Right lobe of liver (tissue), 4 donors: ENCODE results near the gene RPTOR.

Source experiments
- POLR2A ChIP-seq: fragments of 450-650 bp; IDR thresholded peaks from one replicate; pipeline ENCODE4 v1.6.1; 2017; ENCODE audit warnings: antibody characterized with exemption, mild to moderate bottlenecking
- TF ChIP-seq, protein P1 (sequence below), 4 donors: fragments of 200-600 bp in 3 of 4; fragments of 450-650 bp in 1 of 4; IDR thresholded peaks; one replicate each; pipeline versions ENCODE4 v1.5.1 to v1.8.0; 2016 to 2022; ENCODE audit warnings: antibody characterized with exemption in 4 of 4, mild to moderate bottlenecking in 2 of 4
- donor health status: DM: no; HTN: no; CAD: no.
- donor health status: DM: no; HTN: no; CAD: no.
- donor health status: DM: no; HTN: yes; CAD: no.

DNA sequence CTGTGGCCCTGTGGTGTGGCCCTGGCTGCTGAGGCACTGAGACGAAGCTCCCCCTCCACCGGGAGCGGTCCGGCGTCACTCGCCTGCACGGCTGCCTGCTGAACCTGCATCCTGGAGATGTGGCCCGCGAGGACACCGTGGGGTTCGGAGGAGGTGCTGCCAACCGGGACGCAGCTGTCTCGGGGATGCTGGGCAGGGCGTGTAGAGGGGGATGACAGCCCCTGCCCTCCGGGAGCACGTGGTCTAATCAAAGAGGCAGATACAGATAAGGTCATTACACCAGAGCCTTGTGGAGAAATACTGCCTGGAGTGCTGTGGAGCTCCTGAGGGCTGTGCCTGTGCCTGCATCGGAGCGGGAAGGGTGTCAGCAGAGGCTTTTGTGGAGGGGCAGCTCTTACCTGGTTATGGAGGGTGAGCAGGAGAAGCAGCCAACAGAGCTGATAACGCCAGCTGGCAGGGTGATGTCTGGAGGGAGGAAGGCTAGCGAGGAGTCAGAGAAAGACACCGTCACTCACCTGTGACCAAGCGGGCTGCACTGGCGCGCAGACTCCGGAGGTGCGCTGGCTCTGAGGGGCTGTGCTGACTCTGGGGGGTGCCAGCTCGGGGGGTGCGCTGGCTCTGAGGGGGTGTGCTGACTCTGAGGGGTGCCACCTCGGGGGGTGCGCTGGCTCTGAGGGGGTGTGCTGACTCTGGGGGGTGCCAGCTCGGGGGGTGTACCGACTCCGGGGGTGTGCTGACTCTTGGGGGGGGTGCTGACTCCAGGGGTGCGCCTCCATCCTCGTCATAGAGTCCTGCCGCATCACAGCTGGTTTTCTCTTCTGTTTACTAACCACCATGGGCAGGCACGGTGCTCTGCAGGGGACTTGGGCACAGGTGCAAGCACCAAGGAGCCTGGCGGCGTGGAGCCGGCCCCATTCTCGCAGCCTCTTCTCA is 342.3 kb downstream of the RPTOR start:
- TF ChIP-seq POLR2A = no peak
- TF ChIP-seq, protein P1, sequence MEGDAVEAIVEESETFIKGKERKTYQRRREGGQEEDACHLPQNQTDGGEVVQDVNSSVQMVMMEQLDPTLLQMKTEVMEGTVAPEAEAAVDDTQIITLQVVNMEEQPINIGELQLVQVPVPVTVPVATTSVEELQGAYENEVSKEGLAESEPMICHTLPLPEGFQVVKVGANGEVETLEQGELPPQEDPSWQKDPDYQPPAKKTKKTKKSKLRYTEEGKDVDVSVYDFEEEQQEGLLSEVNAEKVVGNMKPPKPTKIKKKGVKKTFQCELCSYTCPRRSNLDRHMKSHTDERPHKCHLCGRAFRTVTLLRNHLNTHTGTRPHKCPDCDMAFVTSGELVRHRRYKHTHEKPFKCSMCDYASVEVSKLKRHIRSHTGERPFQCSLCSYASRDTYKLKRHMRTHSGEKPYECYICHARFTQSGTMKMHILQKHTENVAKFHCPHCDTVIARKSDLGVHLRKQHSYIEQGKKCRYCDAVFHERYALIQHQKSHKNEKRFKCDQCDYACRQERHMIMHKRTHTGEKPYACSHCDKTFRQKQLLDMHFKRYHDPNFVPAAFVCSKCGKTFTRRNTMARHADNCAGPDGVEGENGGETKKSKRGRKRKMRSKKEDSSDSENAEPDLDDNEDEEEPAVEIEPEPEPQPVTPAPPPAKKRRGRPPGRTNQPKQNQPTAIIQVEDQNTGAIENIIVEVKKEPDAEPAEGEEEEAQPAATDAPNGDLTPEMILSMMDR (IDR thresholded peaks at IDR 0.05) = no peak
